Hypothalamus (tissue), 51 donors: ENCODE measurements around the gene TACO1.

ENCODE experiments used
- DNase-seq, 51 donors: peaks; one replicate each; lab custom pipeline; 2025; lab: John Stamatoyannopoulos, UW

Gene TACO1

GRCh38 chr17:63596856-63597586, 3.7 kb upstream of the TACO1 start:
- no peak for DNase-seq

GRCh38 chr17:63598281-63598680, 2.4 kb upstream of the TACO1 start:
- no peak for DNase-seq

GRCh38 chr17:63601439-63602371, 1.0 kb downstream of the TACO1 start:
- DNase-seq = no peak

- no peak for DNase-seq
These were observed 9.3 kb downstream of the TACO1 start for GRCh38 chr17:63609816-63610573.

- no peak for DNase-seq
These were observed 10.2 kb downstream of the TACO1 start for GRCh38 chr17:63610854-63611253.

GRCh38 chr17:63611354-63611753, 10.7 kb downstream of the TACO1 start:
- DNase-seq = no peak

GRCh38 chr17:63613663-63614062, 13.0 kb downstream of the TACO1 start:
- DNase-seq = no peak

GRCh38 chr17:63621229-63621683, 20.6 kb downstream of the TACO1 start:
- DNase-seq = peak in 1 of 51 donors; percentile 41

- peak; percentile 77 to 100 (median 99) for DNase-seq
These were observed 21.2 kb downstream of the TACO1 start, which contains the start of gene MAP3K3 for GRCh38 chr17:63621684-63622573. Gene MAP3K3 (plus strand): TSS chr17:63622417. CDS start chr17:63622760, 343 bp downstream.

- peak in 42 of 51 donors; percentile 5 to 73 (median 48) for DNase-seq
These were observed 22.1 kb downstream of the TACO1 start for GRCh38 chr17:63622574-63623390.

GRCh38 chr17:63623786-63624530, 23.3 kb downstream of the TACO1 start:
- DNase-seq = no peak

GRCh38 chr17:63624531-63624880, 23.8 kb downstream of the TACO1 start:
- no peak for DNase-seq

- no peak for DNase-seq
These were observed 26.0 kb downstream of the TACO1 start for GRCh38 chr17:63626551-63627180.

- no peak for DNase-seq
These were observed 28.9 kb downstream of the TACO1 start for GRCh38 chr17:63629627-63630026.

GRCh38 chr17:63631062-63631461, 30.4 kb downstream of the TACO1 start:
- no peak for DNase-seq

- no peak for DNase-seq
These were observed 30.9 kb downstream of the TACO1 start for GRCh38 chr17:63631626-63632025.

GRCh38 chr17:63633742-63634141, 33.0 kb downstream of the TACO1 start:
- no peak for DNase-seq

GRCh38 chr17:63634163-63634562, 33.5 kb downstream of the TACO1 start:
- DNase-seq = peak in 3 of 51 donors; percentile 4 to 8 (median 5)
